22Rv1 (cell line): ENCODE measurements around the gene CAMKK1.

ENCODE experiments used
- H3K27ac ChIP-seq: fragments of 450-650 bp; 2 replicates; pipeline ENCODE4 v1.5.1; 2017
- CTCF ChIP-seq: fragments of 450-650 bp; IDR thresholded peaks from 2 replicates; pipeline ENCODE4 v1.5.1; 2017; ENCODE audit warnings: mild to moderate bottlenecking
- ZFX ChIP-seq: fragments of 450-650 bp; IDR thresholded peaks from 2 replicates; pipeline ENCODE4 v1.6.1; 2017; ENCODE audit warnings: antibody characterized with exemption, borderline replicate concordance

CAMKK1 gene

GRCh38 chr17:3928406-3928805, 35.6 kb upstream of the CAMKK1 start:
- H3K27ac ChIP-seq = no peak overlapping the region
- TF ChIP-seq ZFX (no peak), CTCF (no peak)

- H3K27ac ChIP-seq = no peak overlapping the region
- TF ChIP-seq CTCF (no peak), ZFX (no peak)
These were observed 34.9 kb upstream of the CAMKK1 start for GRCh38 chr17:3927628-3928340.

- H3K27ac ChIP-seq = no peak overlapping the region
- TF ChIP-seq ZFX = no peak
- TF ChIP-seq CTCF = no peak
These were observed 34.2 kb upstream of the CAMKK1 start for GRCh38 chr17:3926860-3927627.

DNA sequence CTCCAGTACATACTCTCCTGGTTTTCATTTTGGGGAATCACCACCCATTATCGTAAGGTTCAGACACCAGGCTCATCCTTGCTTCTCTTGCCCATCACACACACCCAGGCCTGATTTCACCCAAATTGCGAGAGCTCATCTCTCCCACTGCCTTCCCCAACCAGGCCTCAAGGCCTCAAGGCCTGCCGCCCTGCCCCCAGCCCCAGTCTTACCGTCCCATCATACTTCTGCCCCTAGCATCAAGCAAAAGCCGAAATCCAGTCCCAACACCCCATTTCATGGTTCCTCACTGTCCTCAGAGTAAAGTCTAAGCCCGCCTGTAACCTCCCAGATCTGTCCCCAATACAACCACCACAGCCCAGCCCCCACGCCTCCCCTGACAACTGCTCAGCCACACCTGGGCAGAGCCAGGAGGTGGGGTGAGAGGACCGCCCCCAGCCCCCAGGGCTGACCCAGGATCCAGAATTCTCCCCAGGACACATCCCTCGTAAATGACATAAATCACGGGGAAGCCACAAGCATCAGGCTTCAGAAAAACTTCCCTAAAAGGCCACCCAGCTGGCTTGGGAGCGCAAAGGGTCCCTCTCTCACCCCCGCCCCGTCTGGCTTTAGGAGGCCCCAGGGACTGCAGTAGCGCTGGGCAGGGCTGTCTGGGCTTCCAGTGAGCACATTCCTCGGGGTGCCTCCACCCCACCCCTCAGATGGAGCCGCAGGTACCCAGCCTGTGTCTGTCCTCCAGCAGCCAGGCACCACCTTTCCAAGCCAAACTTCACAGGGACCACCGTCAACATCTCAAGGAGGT, 33.0 kb upstream of the CAMKK1 start:
- no peak overlapping the region for H3K27ac ChIP-seq
- TF ChIP-seq ZFX (no peak), CTCF (no peak)

DNA sequence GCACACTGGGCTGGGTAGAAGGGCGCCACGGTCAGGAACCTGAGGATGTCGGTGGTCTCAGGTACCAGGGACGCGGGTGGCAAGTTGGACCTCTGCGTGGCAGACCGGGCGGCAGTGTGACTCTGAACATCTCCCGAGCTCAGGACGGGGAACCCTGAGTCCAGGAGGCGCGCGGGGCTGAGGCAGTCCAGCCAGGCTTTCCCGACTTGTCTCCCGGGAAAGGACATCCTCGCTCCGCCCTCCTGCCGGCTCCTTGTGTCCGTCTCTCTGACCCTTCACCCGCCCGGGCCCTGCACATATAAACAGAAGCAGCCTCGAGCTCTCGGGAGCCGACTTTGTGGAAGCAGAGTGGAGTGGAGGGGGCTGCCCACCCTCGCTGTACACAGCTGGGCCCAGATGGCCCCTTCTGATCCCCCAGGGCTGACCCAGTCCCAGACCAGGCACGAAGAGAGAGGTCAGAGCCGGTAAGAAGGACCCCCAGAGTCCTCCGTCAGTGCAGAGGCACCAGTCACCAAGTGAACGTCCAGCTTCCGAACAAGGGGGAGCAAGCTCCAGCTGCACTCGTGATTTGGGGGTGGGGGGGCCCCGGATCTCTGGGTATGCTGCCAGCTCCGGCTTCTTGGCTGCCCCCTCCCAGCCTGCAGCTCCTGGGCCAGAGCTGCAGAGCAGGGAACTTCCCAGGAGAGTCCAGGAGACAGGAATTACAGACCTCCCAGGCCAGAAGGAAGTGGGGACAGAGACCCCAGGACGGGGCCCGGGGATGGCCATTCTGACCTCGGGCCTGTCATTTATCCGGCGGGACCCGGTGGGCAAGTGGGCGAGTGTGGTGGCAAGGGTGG, 31.9 kb upstream of the CAMKK1 start:
- H3K27ac ChIP-seq = no peak overlapping the region
- TF ChIP-seq CTCF (no peak), ZFX (no peak)

- TF ChIP-seq CTCF (no peak), ZFX (no peak)
These were observed 30.8 kb upstream of the CAMKK1 start for GRCh38 chr17:3923466-3924190.

More at GRCh38 chr17:3923466-3924190, 30.8 kb upstream of the CAMKK1 start:
- H3K27ac ChIP-seq = no peak overlapping the region
